Ishikawa (cell line): ENCODE data around the gene MPI.

ENCODE experiments used
- CEBPB ChIP-seq: IDR thresholded peaks from 2 replicates; pipeline ENCODE4 v1.6.1; 2012
- EP300 ChIP-seq: IDR thresholded peaks from 2 replicates; pipeline ENCODE4 v1.6.1; 2012; ENCODE audit warnings: borderline replicate concordance
- FOXM1 ChIP-seq: IDR thresholded peaks from 2 replicates; pipeline ENCODE4 v1.6.1; 2012; ENCODE audit warnings: low read depth, borderline replicate concordance
- TF ChIP-seq, protein P1 (sequence below): IDR thresholded peaks from 2 replicates; pipeline ENCODE4 v1.6.1; 2012

DNA sequence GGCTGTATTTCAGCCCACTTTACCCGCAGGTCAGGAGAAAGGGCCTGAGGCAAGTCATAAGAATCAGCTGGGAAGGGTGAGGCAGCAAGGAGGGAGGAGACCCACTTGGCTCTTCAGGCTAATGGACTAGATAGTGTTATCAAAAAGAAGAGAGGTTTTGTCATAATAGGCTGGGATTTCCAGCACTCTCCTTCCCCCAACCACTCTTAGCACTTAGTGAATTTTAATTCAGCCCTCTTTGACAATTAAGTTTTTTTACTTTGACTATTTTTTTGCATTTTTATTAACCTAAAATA lies 771 bp downstream of the MPI start:
- TF ChIP-seq FOXM1: no peak
- no peak for TF ChIP-seq EP300
- TF ChIP-seq, protein P1, sequence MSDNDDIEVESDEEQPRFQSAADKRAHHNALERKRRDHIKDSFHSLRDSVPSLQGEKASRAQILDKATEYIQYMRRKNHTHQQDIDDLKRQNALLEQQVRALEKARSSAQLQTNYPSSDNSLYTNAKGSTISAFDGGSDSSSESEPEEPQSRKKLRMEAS: no peak
- no peak for TF ChIP-seq CEBPB
